Inferior parietal cortex (tissue), 1 donor: ENCODE measurements around the gene DHRS7B.

Source experiments
- DNase-seq: peaks from one replicate; pipeline ENCODE4 v3.0.0-alpha.2; 2016; ENCODE audit errors: extremely low spot score

The DHRS7B gene

GRCh38 chr17:21240369-21241055 is 113.7 kb downstream of the DHRS7B start:
- no peak for DNase-seq
